KMS-11 (cell line): Measurements from ENCODE around the gene PEX11A.

Experiments used
- H2AFZ ChIP-seq: fragments of 200-600 bp; sonication (generic); 2 replicates; pipeline ENCODE4 v1.6.1; 2016; ENCODE audit warnings: antibody characterized with exemption, mixed run types, low read depth
- H3K27ac ChIP-seq: fragments of 200-600 bp; sonication (generic); 2 replicates; pipeline ENCODE4 v1.6.1; 2016; ENCODE audit warnings: mild to moderate bottlenecking, mixed run types
- H3K27me3 ChIP-seq: fragments of 200-600 bp; sonication (generic); 2 replicates; pipeline ENCODE4 v1.6.1; 2017; ENCODE audit warnings: mild to moderate bottlenecking, low read depth, mixed run types, moderate library complexity; ENCODE audit not compliant: insufficient read depth
- H3K36me3 ChIP-seq: fragments of 200-600 bp; sonication (generic); 2 replicates; pipeline ENCODE4 v1.6.1; 2017; ENCODE audit warnings: mild to moderate bottlenecking, mixed run types; ENCODE audit not compliant: insufficient read depth
- H3K4me1 ChIP-seq: fragments of 200-600 bp; sonication (generic); 2 replicates; pipeline ENCODE4 v1.6.1; 2016; ENCODE audit warnings: mild to moderate bottlenecking, low read depth, mixed run types; ENCODE audit not compliant: poor library complexity, severe bottlenecking
- H3K4me2 ChIP-seq: fragments of 200-600 bp; sonication (generic); 2 replicates; pipeline ENCODE4 v1.7.0; 2016; ENCODE audit warnings: mild to moderate bottlenecking, mixed run types
- H3K4me3 ChIP-seq: fragments of 200-600 bp; sonication (generic); IDR thresholded peaks from 2 replicates; pipeline ENCODE4 v1.6.1; 2017; ENCODE audit warnings: low read depth, low read length, mixed read lengths; ENCODE audit not compliant: insufficient read depth
- H3K79me2 ChIP-seq: fragments of 200-600 bp; sonication (generic); 2 replicates; pipeline ENCODE4 v1.6.1; 2016; ENCODE audit warnings: low read depth, mixed run types; ENCODE audit not compliant: insufficient read depth
- H3K9ac ChIP-seq: fragments of 200-600 bp; sonication (generic); 2 replicates; pipeline ENCODE4 v1.6.1; 2016; ENCODE audit warnings: mild to moderate bottlenecking, mixed run types
- H4K20me1 ChIP-seq: fragments of 200-600 bp; sonication (generic); 2 replicates; pipeline ENCODE4 v1.6.1; 2016; ENCODE audit warnings: mild to moderate bottlenecking, mixed run types; ENCODE audit not compliant: insufficient read depth
- TF ChIP-seq, protein P1 (sequence below): fragments of 200-600 bp; sonication (generic); conservative IDR thresholded peaks from 2 replicates; pipeline ENCODE4 v1.6.1; 2017; ENCODE audit warnings: low read depth, mild to moderate bottlenecking, antibody characterized with exemption, low read length, moderate library complexity, mixed read lengths

The PEX11A gene

DNA sequence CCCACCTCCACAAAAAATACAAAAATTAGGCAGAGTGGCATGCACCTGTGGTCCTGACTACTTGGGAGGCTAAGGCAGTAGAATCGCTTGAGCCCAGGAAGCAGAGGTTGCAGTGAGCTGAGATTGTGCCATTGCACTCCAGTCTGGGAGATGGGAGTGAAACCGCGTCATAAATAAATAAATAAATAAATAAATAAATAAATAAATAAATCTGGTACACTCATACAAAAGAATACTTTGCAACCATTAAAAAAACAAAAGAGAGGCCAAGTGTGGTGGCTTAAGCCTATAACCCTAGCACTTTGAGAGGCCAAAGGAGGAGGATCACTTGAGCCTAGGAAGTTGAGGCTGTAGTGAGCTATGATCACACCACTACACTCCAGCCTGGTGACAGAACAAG lies 32.5 kb upstream of the PEX11A start:
- Histone ChIP-seq H3K36me3 (no peaks in the 10 kb centered on the region), H3K27me3 (no peaks in the 10 kb centered on the region), H3K9ac (no peak overlapping the region), H3K4me2 (no peak overlapping the region), H4K20me1 (no peaks in the 10 kb centered on the region), H3K4me3 (no peak overlapping the region), H3K4me1 (no peaks in the 10 kb centered on the region), H3K27ac (no peak overlapping the region), H3K79me2 (no peaks in the 10 kb centered on the region), H2AFZ (no peak overlapping the region)
- TF ChIP-seq, protein P1, sequence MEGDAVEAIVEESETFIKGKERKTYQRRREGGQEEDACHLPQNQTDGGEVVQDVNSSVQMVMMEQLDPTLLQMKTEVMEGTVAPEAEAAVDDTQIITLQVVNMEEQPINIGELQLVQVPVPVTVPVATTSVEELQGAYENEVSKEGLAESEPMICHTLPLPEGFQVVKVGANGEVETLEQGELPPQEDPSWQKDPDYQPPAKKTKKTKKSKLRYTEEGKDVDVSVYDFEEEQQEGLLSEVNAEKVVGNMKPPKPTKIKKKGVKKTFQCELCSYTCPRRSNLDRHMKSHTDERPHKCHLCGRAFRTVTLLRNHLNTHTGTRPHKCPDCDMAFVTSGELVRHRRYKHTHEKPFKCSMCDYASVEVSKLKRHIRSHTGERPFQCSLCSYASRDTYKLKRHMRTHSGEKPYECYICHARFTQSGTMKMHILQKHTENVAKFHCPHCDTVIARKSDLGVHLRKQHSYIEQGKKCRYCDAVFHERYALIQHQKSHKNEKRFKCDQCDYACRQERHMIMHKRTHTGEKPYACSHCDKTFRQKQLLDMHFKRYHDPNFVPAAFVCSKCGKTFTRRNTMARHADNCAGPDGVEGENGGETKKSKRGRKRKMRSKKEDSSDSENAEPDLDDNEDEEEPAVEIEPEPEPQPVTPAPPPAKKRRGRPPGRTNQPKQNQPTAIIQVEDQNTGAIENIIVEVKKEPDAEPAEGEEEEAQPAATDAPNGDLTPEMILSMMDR = no peak

DNA sequence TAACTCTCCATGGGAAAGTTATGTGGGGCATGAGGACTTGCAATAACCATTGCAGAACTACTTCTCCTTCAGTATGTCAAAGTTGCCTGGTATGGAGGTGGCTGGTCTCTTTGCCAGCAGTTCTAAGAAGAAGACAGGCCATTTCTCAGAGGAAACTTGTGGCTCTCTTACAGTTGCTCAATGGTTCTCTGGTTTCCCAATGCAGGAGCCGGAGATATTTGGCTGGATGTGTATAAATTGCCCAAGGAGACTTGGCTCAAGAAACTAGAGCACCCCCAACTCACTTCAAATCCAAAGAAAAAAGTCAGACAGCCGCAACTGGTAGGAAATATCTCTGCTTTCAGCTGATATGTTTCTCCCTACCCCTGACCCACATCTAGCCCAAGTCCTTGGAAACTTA lies 24.2 kb upstream of the PEX11A start:
- H3K9ac ChIP-seq = no peak overlapping the region
- H3K27me3 ChIP-seq = no peaks in the 10 kb centered on the region
- no peak overlapping the region for H3K4me3 ChIP-seq
- no peak overlapping the region for H3K4me2 ChIP-seq
- H3K27ac ChIP-seq = no peak overlapping the region
- no peaks in the 10 kb centered on the region for H3K79me2 ChIP-seq
- H2AFZ ChIP-seq = no peak overlapping the region
- TF ChIP-seq, protein P1 = no peak
- no peaks in the 10 kb centered on the region for H3K4me1 ChIP-seq
- no peaks in the 10 kb centered on the region for H4K20me1 ChIP-seq
- no peaks in the 10 kb centered on the region for H3K36me3 ChIP-seq

DNA sequence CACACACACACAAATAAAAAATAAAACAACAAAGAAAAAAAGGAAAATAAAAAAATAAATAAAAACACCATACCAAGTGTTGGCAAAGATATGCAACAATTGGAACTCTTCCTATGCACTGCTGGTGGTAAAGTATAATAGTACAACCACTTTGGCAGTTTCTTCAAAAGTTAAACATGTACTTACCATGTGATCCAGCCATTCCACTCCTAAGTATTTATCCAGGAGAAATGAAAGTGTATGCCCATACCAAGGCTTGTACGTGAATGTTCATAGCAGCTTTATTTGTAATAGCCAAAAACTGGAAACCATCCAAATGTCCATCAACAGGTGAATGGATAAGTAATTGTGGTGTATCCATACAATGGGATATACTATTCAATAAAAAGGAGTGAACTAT lies 17.0 kb upstream of the PEX11A start:
- no peaks in the 10 kb centered on the region for H3K79me2 ChIP-seq
- no peak overlapping the region for H3K4me2 ChIP-seq
- no peak overlapping the region for H3K9ac ChIP-seq
- H2AFZ ChIP-seq = no peak overlapping the region
- TF ChIP-seq, protein P1 = no peak
- H3K4me3 ChIP-seq = no peak overlapping the region
- no peaks in the 10 kb centered on the region for H3K27me3 ChIP-seq
- H4K20me1 ChIP-seq = no peaks in the 10 kb centered on the region
- no peaks in the 10 kb centered on the region for H3K36me3 ChIP-seq
- no peak overlapping the region for H3K27ac ChIP-seq
- no peaks in the 10 kb centered on the region for H3K4me1 ChIP-seq

DNA sequence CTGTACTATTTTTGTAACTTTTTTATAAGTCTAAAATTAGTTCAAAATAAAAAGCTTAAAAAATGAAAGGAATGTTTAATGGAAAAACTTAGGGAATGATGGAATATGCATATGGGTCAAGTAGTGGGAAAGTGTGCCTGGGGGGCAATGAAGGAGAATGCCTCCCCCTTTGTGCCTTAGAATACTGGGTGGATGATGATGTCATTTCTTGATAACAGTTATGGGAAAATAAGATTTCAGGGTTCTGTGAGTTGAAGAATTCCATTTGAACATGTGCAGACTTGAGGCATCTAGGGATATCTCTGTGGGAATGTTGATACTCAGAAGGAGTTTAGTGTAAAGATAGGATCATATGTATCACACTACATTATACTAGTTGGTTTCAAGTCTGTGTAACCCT lies 13.9 kb upstream of the PEX11A start:
- no peak overlapping the region for H2AFZ ChIP-seq
- no peak overlapping the region for H3K4me2 ChIP-seq
- no peak overlapping the region for H3K4me3 ChIP-seq
- H3K27ac ChIP-seq = no peak overlapping the region
- TF ChIP-seq, protein P1 = no peak
- no peaks in the 10 kb centered on the region for H3K27me3 ChIP-seq
- H3K79me2 ChIP-seq = no peaks in the 10 kb centered on the region
- no peak overlapping the region for H3K9ac ChIP-seq
- H4K20me1 ChIP-seq = no peaks in the 10 kb centered on the region
- no peaks in the 10 kb centered on the region for H3K36me3 ChIP-seq
- H3K4me1 ChIP-seq = no peaks in the 10 kb centered on the region

DNA sequence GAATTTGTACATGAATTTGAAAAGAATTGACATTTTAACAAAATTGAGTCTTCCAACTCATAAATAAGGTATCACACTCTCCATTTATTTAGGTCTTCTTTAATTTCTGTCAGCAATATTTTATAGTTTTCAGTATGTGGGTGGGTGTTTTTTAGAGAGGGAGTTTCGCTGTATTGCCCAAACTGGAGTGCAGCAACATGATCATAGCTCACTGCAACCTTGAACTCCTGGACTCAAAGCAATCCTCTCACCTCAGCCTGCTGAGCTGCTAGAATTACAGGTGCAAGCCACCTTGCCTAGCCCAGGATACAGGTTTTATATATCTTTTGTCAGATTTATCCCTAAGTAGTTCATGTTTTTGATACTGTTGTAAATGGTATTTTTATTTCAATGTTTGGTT lies 4.6 kb upstream of the PEX11A start:
- H3K27me3 ChIP-seq = no peaks in the 10 kb centered on the region
- H2AFZ ChIP-seq = no peak overlapping the region
- TF ChIP-seq, protein P1 = no peak
- H3K4me2 ChIP-seq = no peak overlapping the region
- H3K27ac ChIP-seq = no peak overlapping the region
- no peak overlapping the region for H3K4me3 ChIP-seq
- no peaks in the 10 kb centered on the region for H3K36me3 ChIP-seq
- H4K20me1 ChIP-seq = no peaks in the 10 kb centered on the region
- H3K9ac ChIP-seq = no peak overlapping the region
- H3K79me2 ChIP-seq = no peaks in the 10 kb centered on the region
- peaks cover 5% of the 10 kb centered on the region for H3K4me1 ChIP-seq
